Activated T-cell treated with anti-CD3 and anti-CD28 coated beads for 48 hours (primary cell): Measurements from ENCODE around the gene PFKFB3.
A peak's percentile ranks its signal among the peaks of the same experiment; 100 is the strongest.
"Not testable (repeated sequence)": the region's sequence is repeated elsewhere in the genome, so short reads cannot be mapped to it uniquely, and the experiment has no call there.

ENCODE experiments used
- DNase-seq: peaks from one replicate; pipeline ENCODE4 v3.0.0-alpha.2; 2020; ENCODE audit warnings: low read depth

Gene PFKFB3

GRCh38 chr10:6202684-6203330, at the start of gene PFKFB3:
PFKFB3 (plus strand) TSS chr10:6202932; CDS start chr10:6203261, 329 bp downstream.
- peak; percentile 97 for DNase-seq

GRCh38 chr10:6153845-6154244, 48.9 kb upstream of the PFKFB3 start:
- DNase-seq = no peak

- no peak for DNase-seq
Measured at GRCh38 chr10:6154566-6154965, 48.2 kb upstream of the PFKFB3 start.

GRCh38 chr10:6158276-6158675, 44.5 kb upstream of the PFKFB3 start:
- DNase-seq = no peak

- DNase-seq = no peak
Measured at GRCh38 chr10:6161921-6162320, 40.8 kb upstream of the PFKFB3 start.

GRCh38 chr10:6162589-6163356, 40.0 kb upstream of the PFKFB3 start:
- DNase-seq = no peak

- peak; percentile 95 for DNase-seq
Measured at GRCh38 chr10:6163364-6164270, 39.1 kb upstream of the PFKFB3 start.

- DNase-seq = no peak
Measured at GRCh38 chr10:6164271-6165095, 38.2 kb upstream of the PFKFB3 start.

- DNase-seq = no peak
Measured at GRCh38 chr10:6165221-6165725, 37.5 kb upstream of the PFKFB3 start.

GRCh38 chr10:6165933-6166332, 36.8 kb upstream of the PFKFB3 start:
- not testable (repeated sequence) for DNase-seq

GRCh38 chr10:6167456-6167855, 35.3 kb upstream of the PFKFB3 start:
- no peak for DNase-seq

GRCh38 chr10:6168084-6168483, 34.6 kb upstream of the PFKFB3 start:
- DNase-seq = no peak

- no peak for DNase-seq
Measured at GRCh38 chr10:6170638-6171037, 32.1 kb upstream of the PFKFB3 start.

- DNase-seq = peak; percentile 27
Measured at GRCh38 chr10:6171881-6172695, 30.6 kb upstream of the PFKFB3 start.

GRCh38 chr10:6173203-6173602, 29.5 kb upstream of the PFKFB3 start:
- peak; percentile 49 for DNase-seq

- DNase-seq = no peak
Measured at GRCh38 chr10:6174201-6174874, 28.4 kb upstream of the PFKFB3 start.

- no peak for DNase-seq
Measured at GRCh38 chr10:6175329-6176055, 27.2 kb upstream of the PFKFB3 start.

GRCh38 chr10:6176691-6177231, 26.0 kb upstream of the PFKFB3 start:
- DNase-seq = no peak

GRCh38 chr10:6177880-6178281, 24.9 kb upstream of the PFKFB3 start:
- DNase-seq = no peak
